NOMO-1 treated with DMSO at 0.1 percent for 48 hours (cell line): ENCODE data around the gene ARMH1.
A peak's percentile ranks its signal among the peaks of the same experiment; 100 is the strongest.

Source experiments
- DNase-seq: peaks from one replicate; lab custom pipeline; 2025; ENCODE audit not compliant: unreplicated experiment; lab: John Stamatoyannopoulos, UW

The ARMH1 gene

GRCh38 chr1:44674113-44675000 lies at the start of gene ARMH1, which contains the start of gene TMEM53:
TSS of gene ARMH1 (plus strand) at chr1:44674714. CDS start at chr1:44689698, 14,984 bp downstream.
TSS of gene TMEM53 (minus strand) at chr1:44674481. CDS start at chr1:44674391, 90 bp downstream.
- peak; percentile 99 for DNase-seq

- DNase-seq: no peak
Observed at GRCh38 chr1:44625348-44625747, 49.2 kb upstream of the ARMH1 start.

GRCh38 chr1:44628962-44629756 lies 45.4 kb upstream of the ARMH1 start:
- DNase-seq: no peak

GRCh38 chr1:44630116-44630515 lies 44.4 kb upstream of the ARMH1 start:
- no peak for DNase-seq

- DNase-seq: no peak
Observed at GRCh38 chr1:44631333-44631646, 43.2 kb upstream of the ARMH1 start.

- peak; percentile 86 for DNase-seq
Observed at GRCh38 chr1:44631647-44632539, 42.6 kb upstream of the ARMH1 start.

GRCh38 chr1:44632598-44632997 lies 41.9 kb upstream of the ARMH1 start:
- no peak for DNase-seq

- DNase-seq: no peak
Observed at GRCh38 chr1:44634606-44635189, 39.8 kb upstream of the ARMH1 start.

- DNase-seq: no peak
Observed at GRCh38 chr1:44635439-44635838, 39.1 kb upstream of the ARMH1 start.

- no peak for DNase-seq
Observed at GRCh38 chr1:44636083-44636687, 38.3 kb upstream of the ARMH1 start.

- DNase-seq: no peak
Observed at GRCh38 chr1:44636688-44637598, 37.6 kb upstream of the ARMH1 start.

- no peak for DNase-seq
Observed at GRCh38 chr1:44637702-44638411, 36.7 kb upstream of the ARMH1 start.

- DNase-seq: no peak
Observed at GRCh38 chr1:44640200-44640853, 34.2 kb upstream of the ARMH1 start.

- DNase-seq: no peak
Observed at GRCh38 chr1:44641126-44642102, 33.1 kb upstream of the ARMH1 start.

GRCh38 chr1:44642255-44642654 lies 32.3 kb upstream of the ARMH1 start:
- DNase-seq: no peak

- DNase-seq: no peak
Observed at GRCh38 chr1:44642925-44643324, 31.6 kb upstream of the ARMH1 start.
